GM12878 (cell line): ENCODE results near the gene SCN3B. TPM values are rescaled to one million over a fixed set of nuclear protein-coding genes. Genes with fewer than 3 reads are reported as not detected.

Source experiments
- ATAC-seq: fragments of 200-7000 bp; cut with Tn5 transposase; 3 replicates; pipeline ENCODE4 v1.9.1; 2020; ENCODE audit warnings: mild to moderate bottlenecking, moderate library complexity
- BruUV-seq: library from RNA; stranded (reverse); fragments of 400-500 nt; replicated peaks from 2 replicates; lab custom pipeline; 2021; lab: Mats Ljungman, UMichigan
- CTCF ChIA-PET: fragments of 300-600 bp; sonication (Branson Sonifier 250); formaldehyde crosslinking; extraction: SDS; loops from one replicate; lab custom pipeline; 2021; ENCODE audit warnings: inconsistent platforms; lab: Yijun Ruan, JAX
- POLR2A ChIA-PET: fragments of 350-600 bp; formaldehyde crosslinking; extraction: SDS; loops from one replicate; lab custom pipeline; 2021; ENCODE audit warnings: inconsistent platforms; lab: Charles Lee
- RAD21 ChIA-PET: fragments of 300-600 bp; sonication (Branson Sonifier 250); formaldehyde crosslinking; loops from one replicate; lab custom pipeline; 2023; ENCODE audit warnings: antibody characterized with exemption; ENCODE audit not compliant: unreplicated experiment; lab: Charles Lee
- SMC1A ChIA-PET: fragments of 300-600 bp; sonication (Branson Sonifier 250); formaldehyde crosslinking; loops from one replicate; lab custom pipeline; 2023; ENCODE audit not compliant: unreplicated experiment, uncharacterized antibody; lab: Charles Lee
- DNase-seq: peaks from one replicate; pipeline ENCODE4 v3.0.0-alpha.2; 2011; ENCODE audit warnings: low read depth, low spot score
- FAIRE-seq: peaks from 3 replicates; lab custom pipeline; 2011; peaks lifted over from hg19 to GRCh38; lab: Jason Lieb, UNC
- H2AFZ ChIP-seq: 2 replicates; pipeline ENCODE4 v1.6.0; 2011; ENCODE audit warnings: low read depth, low read length, control low read depth; ENCODE audit not compliant: control insufficient read depth
- H3K27ac ChIP-seq: 2 replicates; pipeline ENCODE4 v1.5.1; 2011; ENCODE audit warnings: control low read depth; ENCODE audit not compliant: control insufficient read depth, insufficient read depth
- H3K27me3 ChIP-seq, 2 experiments: replicated peaks in 1 of 2; 2 replicates each; pipeline versions ENCODE4 v1.6.0 to v1.6.1; 2011; ENCODE audit warnings: low read length in 1 of 2; ENCODE audit not compliant: control insufficient read depth in 2 of 2, insufficient read depth in 2 of 2
- H3K36me3 ChIP-seq, 2 experiments: 2 replicates each; pipeline ENCODE4 v1.5.1; 2011; ENCODE audit warnings: low read length in 1 of 2; ENCODE audit not compliant: control insufficient read depth in 2 of 2, insufficient read depth in 2 of 2
- H3K4me1 ChIP-seq: 2 replicates; pipeline ENCODE4 v1.6.1; 2011; ENCODE audit warnings: mild to moderate bottlenecking, low read length, moderate library complexity, mixed read lengths; ENCODE audit not compliant: control insufficient read depth, insufficient read depth
- H3K4me2 ChIP-seq: 2 replicates; pipeline ENCODE4 v1.6.0; 2011; ENCODE audit warnings: control low read depth; ENCODE audit not compliant: control insufficient read depth, insufficient read depth
- H3K4me3 ChIP-seq: fragments of 200-600 bp; sonication (generic); 2 replicates; pipeline ENCODE4 v1.5.1; 2016
- H3K79me2 ChIP-seq: 2 replicates; pipeline ENCODE4 v1.6.0; 2011; ENCODE audit warnings: low read length; ENCODE audit not compliant: control insufficient read depth, insufficient read depth
- H3K9ac ChIP-seq: 2 replicates; pipeline ENCODE4 v1.8.0; 2011; ENCODE audit warnings: low read length, control low read depth, mixed read lengths; ENCODE audit not compliant: control insufficient read depth, insufficient read depth
- H3K9me3 ChIP-seq: replicated peaks from 3 replicates; pipeline ENCODE4 v1.5.1; 2011; ENCODE audit warnings: mild to moderate bottlenecking, low read length; ENCODE audit not compliant: control insufficient read depth, insufficient read depth
- H4K20me1 ChIP-seq: 2 replicates; pipeline ENCODE4 v1.6.0; 2011; ENCODE audit not compliant: control insufficient read depth, insufficient read depth
- CEBPZ ChIP-seq: fragments of 150-350 bp; IDR thresholded peaks from 2 replicates; pipeline ENCODE4 v1.6.1; 2016; ENCODE audit warnings: low read depth, low read length
- CREM ChIP-seq: IDR thresholded peaks from 2 replicates; pipeline ENCODE4 v1.6.1; 2014; ENCODE audit warnings: antibody characterized with exemption, low read depth
- E2F8 ChIP-seq: fragments of 450-650 bp; IDR thresholded peaks from 2 replicates; pipeline ENCODE4 v1.6.1; 2018; ENCODE audit warnings: mild to moderate bottlenecking, low read depth, moderate library complexity; ENCODE audit not compliant: partially characterized antibody
- MTA3 ChIP-seq: IDR thresholded peaks from 2 replicates; pipeline ENCODE4 v1.6.1; 2012; ENCODE audit warnings: low read length, inconsistent platforms, borderline replicate concordance
- MXI1 ChIP-seq: fragments of 150-350 bp; IDR thresholded peaks from 2 replicates; pipeline ENCODE4 v1.6.1; 2011; ENCODE audit warnings: low read depth, mild to moderate bottlenecking, inconsistent platforms, low read length, improper control_type of control experiment
- TAF1 ChIP-seq: IDR thresholded peaks from 2 replicates; pipeline ENCODE4 v1.6.1; 2011; ENCODE audit warnings: mild to moderate bottlenecking, low read depth, low read length, borderline replicate concordance
- TCF7 ChIP-seq: IDR thresholded peaks from 2 replicates; pipeline ENCODE4 v1.6.1; 2014; ENCODE audit warnings: antibody characterized with exemption, borderline replicate concordance
- ZNF207 ChIP-seq: fragments of 450-650 bp; IDR thresholded peaks from 2 replicates; pipeline ENCODE4 v1.6.1; 2014; ENCODE audit warnings: antibody characterized with exemption, mild to moderate bottlenecking, borderline replicate concordance
- WGBS: methylation state at CpG from one replicate; pipeline ENCODE4 v1.1.6; 2016; ENCODE audit warnings: low lambda C conversion rate; ENCODE audit not compliant: insufficient replicate concordance, insufficient coverage; ENCODE audit errors: missing lambda C conversion rate; 5-methylcytosine and 5-hydroxymethylcytosine counted together
- in situ Hi-C: fragments of 300-500 bp; cut with MboI; formaldehyde crosslinking; loops from 9 replicates; pipeline ENCODE4 v1.14.3; 2018; ENCODE audit warnings: mixed read lengths
- intact Hi-C: fragments of 100-400 bp; cut with micrococcal nuclease; formaldehyde crosslinking; loops from one replicate; pipeline ENCODE4 v1.14.2; 2022; ENCODE audit not compliant: unreplicated experiment
- polyA plus RNA-seq, 11 experiments: library from polyadenylated mRNA; depleted of rRNA in 4 of 11; unstranded in 6 of 11; stranded (reverse) in 5 of 11; fragments of >200 nt; fragmentation: Nextera tagmentation in 4 of 11; fragmentation: Illumina TruSeq in 1 of 11; extraction: Ambion mirVana in 4 of 11; extraction: Trizol in 1 of 11; gene quantifications; 1 replicate in 1 of 11; 2 replicates in 10 of 11; pipeline versions ENCODE4 v1.2.1 to v1.2.3, GENCODE V29; 2011 to 2016; ENCODE audit warnings: inconsistent platforms in 2 of 11, missing spikeins in 2 of 11, low read depth in 1 of 11
- total RNA-seq, 4 experiments: library from RNA; depleted of rRNA in 3 of 4; stranded (reverse); fragments of >200 nt in 3 of 4; fragmentation: Illumina TruSeq in 1 of 4; extraction: Trizol in 1 of 4; gene quantifications; 2 replicates each; pipeline versions ENCODE4 v1.2.1 to v1.2.3, GENCODE V29; 2013 to 2021
- TF ChIP-seq, protein P1 (sequence below): fragments of 450-650 bp; IDR thresholded peaks from 2 replicates; pipeline ENCODE4 v1.6.1; 2016; ENCODE audit warnings: mild to moderate bottlenecking, moderate library complexity, borderline replicate concordance

Gene SCN3B
- total and polyA plus RNA-seq, 10 of the 15 experiments (the other 5 are each of a cell fraction or from before 2014, with no cell fraction given), result 0.01 to 0.12 (median 0.09) TPM; not detected in 7

- ChIA-PET SMC1A (no interaction called here), POLR2A (no interaction called here), CTCF (interaction anchor here (1.4 kb wide), 1 partner anchor 28 kb away, joined by 4 read pairs; no protein-coding TSS in a partner anchor), RAD21 (no interaction called here)
- no peak overlapping the region for H3K4me3 ChIP-seq
- ATAC-seq, result no peak
- no TSS peak for BruUV-seq
- no peaks in the 10 kb centered on the region for H3K9me3 ChIP-seq
- no peaks in the 10 kb centered on the region for H3K4me1 ChIP-seq
- no peak overlapping the region for H3K27ac ChIP-seq
- intact Hi-C loops (no loop called here), in situ Hi-C loops (no loop called here)
- no peaks in the 10 kb centered on the region for H3K79me2 ChIP-seq
- no peak overlapping the region for H3K4me2 ChIP-seq
- H4K20me1 ChIP-seq, result no peaks in the 10 kb centered on the region
- DNase-seq, result no peak
- WGBS, result 27% methylated on average over 5 of the region's 5 CpGs
- no peak overlapping the region for H3K9ac ChIP-seq
- no peak for TF ChIP-seq MXI1
- TF ChIP-seq TCF7, result no peak
- TF ChIP-seq CREM, result no peak
- TF ChIP-seq, protein P1, sequence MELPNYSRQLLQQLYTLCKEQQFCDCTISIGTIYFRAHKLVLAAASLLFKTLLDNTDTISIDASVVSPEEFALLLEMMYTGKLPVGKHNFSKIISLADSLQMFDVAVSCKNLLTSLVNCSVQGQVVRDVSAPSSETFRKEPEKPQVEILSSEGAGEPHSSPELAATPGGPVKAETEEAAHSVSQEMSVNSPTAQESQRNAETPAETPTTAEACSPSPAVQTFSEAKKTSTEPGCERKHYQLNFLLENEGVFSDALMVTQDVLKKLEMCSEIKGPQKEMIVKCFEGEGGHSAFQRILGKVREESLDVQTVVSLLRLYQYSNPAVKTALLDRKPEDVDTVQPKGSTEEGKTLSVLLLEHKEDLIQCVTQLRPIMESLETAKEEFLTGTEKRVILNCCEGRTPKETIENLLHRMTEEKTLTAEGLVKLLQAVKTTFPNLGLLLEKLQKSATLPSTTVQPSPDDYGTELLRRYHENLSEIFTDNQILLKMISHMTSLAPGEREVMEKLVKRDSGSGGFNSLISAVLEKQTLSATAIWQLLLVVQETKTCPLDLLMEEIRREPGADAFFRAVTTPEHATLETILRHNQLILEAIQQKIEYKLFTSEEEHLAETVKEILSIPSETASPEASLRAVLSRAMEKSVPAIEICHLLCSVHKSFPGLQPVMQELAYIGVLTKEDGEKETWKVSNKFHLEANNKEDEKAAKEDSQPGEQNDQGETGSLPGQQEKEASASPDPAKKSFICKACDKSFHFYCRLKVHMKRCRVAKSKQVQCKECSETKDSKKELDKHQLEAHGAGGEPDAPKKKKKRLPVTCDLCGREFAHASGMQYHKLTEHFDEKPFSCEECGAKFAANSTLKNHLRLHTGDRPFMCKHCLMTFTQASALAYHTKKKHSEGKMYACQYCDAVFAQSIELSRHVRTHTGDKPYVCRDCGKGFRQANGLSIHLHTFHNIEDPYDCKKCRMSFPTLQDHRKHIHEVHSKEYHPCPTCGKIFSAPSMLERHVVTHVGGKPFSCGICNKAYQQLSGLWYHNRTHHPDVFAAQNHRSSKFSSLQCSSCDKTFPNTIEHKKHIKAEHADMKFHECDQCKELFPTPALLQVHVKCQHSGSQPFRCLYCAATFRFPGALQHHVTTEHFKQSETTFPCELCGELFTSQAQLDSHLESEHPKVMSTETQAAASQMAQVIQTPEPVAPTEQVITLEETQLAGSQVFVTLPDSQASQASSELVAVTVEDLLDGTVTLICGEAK, result no peak
- no peak for TF ChIP-seq TAF1
- TF ChIP-seq CEBPZ, result no peak
- no peak for TF ChIP-seq MTA3
- no peak for TF ChIP-seq E2F8
- no peak for TF ChIP-seq ZNF207
- no peak overlapping the region for H2AFZ ChIP-seq
- H3K36me3 ChIP-seq, result no peaks in the 10 kb centered on the region
- H3K27me3 ChIP-seq, result peaks cover 0 to 3% of the 10 kb centered on the region in 2 experiments; a peak in 1 of 4 replicates
- no peak for FAIRE-seq
Observed at GRCh38 chr11:123682696-123683410, 28.4 kb upstream of the SCN3B start.
